HL-60 (cell line): ENCODE data around the gene YIPF6.

ENCODE experiments used
- CTCF ChIP-seq: IDR thresholded peaks from one replicate; pipeline ENCODE4 v1.5.1; 2011; ENCODE audit warnings: low read length, control low read depth, inconsistent platforms; ENCODE audit not compliant: insufficient read depth
- GABPA ChIP-seq: IDR thresholded peaks from 2 replicates; pipeline ENCODE4 v1.6.1; 2012; ENCODE audit warnings: low read depth
- POLR2AphosphoS5 ChIP-seq: IDR thresholded peaks from 2 replicates; pipeline ENCODE4 v1.6.1; 2012; ENCODE audit warnings: low read depth
- REST ChIP-seq: IDR thresholded peaks from 2 replicates; pipeline ENCODE4 v1.6.1; 2012; ENCODE audit warnings: low read depth; ENCODE audit not compliant: insufficient replicate concordance
- SPI1 ChIP-seq: IDR thresholded peaks from 2 replicates; pipeline ENCODE4 v1.6.1; 2012; ENCODE audit warnings: low read depth, mild to moderate bottlenecking, borderline replicate concordance

GRCh38 chrX:68464796-68465195 is 34.1 kb upstream of the YIPF6 start:
- TF ChIP-seq CTCF (no peak), POLR2AphosphoS5 (no peak), GABPA (no peak), REST (no peak), SPI1 (no peak)
